22Rv1 (cell line): ENCODE data around the gene TEDC1.
A peak's percentile ranks its signal among the peaks of the same experiment; 100 is the strongest.
"Not testable (repeated sequence)": the region's sequence is repeated elsewhere in the genome, so short reads cannot be mapped to it uniquely, and the experiment has no call there.

ENCODE experiments used
- H3K27ac ChIP-seq: fragments of 450-650 bp; 2 replicates; pipeline ENCODE4 v1.5.1; 2017
- ZFX ChIP-seq: fragments of 450-650 bp; IDR thresholded peaks from 2 replicates; pipeline ENCODE4 v1.6.1; 2017; ENCODE audit warnings: antibody characterized with exemption, borderline replicate concordance
- TF ChIP-seq, protein P1 (sequence below): fragments of 450-650 bp; IDR thresholded peaks from 2 replicates; pipeline ENCODE4 v1.5.1; 2017; ENCODE audit warnings: mild to moderate bottlenecking

The TEDC1 gene

DNA sequence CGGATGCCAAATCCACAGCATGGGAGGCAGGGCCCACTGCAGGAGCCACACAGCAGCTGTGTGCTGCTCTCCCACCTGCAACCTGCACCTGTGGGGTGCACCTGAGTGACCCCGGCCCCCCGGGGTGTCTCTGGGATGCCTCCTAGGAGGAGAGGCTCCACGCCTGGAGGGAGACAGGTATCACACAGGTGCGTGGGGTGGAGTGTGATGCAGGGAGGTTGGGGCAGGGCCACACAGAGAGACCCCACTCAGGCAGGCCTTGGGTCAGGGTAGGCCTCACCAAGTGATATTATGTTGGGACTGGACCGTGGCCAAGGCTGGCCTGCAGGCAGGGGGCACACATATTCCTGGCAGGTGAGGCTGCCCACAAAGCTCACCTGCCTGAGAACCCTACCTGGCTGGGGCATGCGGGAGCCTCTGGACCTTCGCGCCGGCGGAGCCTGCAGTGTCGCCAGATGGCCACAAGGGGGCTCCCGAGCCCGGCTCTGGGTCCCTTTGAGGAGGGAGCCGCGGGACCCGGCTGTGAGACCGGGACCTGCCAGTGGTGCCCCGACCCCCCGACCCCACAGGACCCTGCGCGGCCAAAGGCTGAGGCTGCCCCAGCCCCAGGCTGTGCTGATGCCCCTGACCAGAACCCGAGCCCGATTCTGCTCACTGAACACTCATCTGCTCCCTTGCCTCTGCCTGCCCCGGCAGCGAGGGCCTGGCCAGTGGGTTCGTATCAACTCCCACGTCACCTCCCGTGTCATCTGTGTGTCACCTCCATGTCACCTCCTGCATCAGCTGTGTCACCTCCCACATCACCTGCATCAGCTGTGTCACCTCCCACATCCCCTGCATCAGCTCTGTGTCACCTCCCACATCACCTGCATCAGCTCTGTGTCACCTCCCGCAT lies 46.8 kb downstream of the TEDC1 start:
- no peak overlapping the region for H3K27ac ChIP-seq
- TF ChIP-seq, protein P1, sequence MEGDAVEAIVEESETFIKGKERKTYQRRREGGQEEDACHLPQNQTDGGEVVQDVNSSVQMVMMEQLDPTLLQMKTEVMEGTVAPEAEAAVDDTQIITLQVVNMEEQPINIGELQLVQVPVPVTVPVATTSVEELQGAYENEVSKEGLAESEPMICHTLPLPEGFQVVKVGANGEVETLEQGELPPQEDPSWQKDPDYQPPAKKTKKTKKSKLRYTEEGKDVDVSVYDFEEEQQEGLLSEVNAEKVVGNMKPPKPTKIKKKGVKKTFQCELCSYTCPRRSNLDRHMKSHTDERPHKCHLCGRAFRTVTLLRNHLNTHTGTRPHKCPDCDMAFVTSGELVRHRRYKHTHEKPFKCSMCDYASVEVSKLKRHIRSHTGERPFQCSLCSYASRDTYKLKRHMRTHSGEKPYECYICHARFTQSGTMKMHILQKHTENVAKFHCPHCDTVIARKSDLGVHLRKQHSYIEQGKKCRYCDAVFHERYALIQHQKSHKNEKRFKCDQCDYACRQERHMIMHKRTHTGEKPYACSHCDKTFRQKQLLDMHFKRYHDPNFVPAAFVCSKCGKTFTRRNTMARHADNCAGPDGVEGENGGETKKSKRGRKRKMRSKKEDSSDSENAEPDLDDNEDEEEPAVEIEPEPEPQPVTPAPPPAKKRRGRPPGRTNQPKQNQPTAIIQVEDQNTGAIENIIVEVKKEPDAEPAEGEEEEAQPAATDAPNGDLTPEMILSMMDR, result peak; percentile 97
- no peak for TF ChIP-seq ZFX

DNA sequence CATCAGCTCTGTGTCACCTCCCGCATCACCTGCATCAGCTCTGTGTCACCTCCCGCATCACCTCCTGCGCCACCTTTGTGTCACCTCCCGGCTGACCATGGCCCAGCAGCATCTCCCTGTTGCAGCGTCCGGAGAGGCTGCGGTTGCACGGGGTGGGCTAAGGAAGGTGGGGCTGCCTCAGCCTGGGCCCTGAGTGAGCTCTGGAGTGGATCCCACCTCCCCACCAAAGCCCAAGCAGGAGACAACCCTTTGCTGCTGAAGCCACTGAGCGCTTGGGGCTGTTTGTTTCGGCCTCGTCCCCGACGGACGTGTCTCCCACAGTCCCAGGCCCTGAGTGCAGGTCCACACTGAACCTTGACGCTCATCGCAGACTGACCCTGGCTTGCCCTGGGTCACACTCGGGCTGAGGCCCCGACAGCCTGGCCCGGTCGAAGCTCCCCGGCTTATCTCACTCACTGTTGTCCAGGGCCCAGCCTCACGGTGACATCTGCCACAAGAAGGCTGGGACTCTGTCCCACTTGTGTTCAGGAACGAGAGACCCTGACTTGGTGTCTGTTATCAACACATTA lies 47.5 kb downstream of the TEDC1 start:
- H3K27ac ChIP-seq, result no peak overlapping the region
- TF ChIP-seq ZFX, result no peak
- TF ChIP-seq, protein P1, result no peak

DNA sequence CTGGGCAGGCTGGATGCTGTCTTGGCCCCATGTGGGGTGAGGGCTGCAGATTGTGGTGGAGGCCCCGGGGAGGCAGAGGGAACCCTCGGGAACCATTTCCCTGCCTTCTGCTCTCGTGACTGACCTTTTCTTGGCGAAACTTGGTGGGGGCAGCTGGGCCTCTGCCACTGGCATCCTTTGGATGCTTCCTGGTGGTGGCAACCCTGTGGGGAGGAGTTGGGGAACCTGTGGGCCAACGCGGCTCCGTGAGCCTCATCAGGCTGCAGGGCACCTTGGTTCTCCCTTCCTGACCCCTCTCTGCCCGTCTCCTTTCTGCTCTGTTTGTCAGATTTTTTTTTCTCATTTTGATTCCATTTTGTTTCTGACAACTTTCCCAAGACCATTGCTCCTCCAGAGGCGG lies 49.8 kb downstream of the TEDC1 start:
- TF ChIP-seq, protein P1, result no peak
- TF ChIP-seq ZFX, result no peak

DNA sequence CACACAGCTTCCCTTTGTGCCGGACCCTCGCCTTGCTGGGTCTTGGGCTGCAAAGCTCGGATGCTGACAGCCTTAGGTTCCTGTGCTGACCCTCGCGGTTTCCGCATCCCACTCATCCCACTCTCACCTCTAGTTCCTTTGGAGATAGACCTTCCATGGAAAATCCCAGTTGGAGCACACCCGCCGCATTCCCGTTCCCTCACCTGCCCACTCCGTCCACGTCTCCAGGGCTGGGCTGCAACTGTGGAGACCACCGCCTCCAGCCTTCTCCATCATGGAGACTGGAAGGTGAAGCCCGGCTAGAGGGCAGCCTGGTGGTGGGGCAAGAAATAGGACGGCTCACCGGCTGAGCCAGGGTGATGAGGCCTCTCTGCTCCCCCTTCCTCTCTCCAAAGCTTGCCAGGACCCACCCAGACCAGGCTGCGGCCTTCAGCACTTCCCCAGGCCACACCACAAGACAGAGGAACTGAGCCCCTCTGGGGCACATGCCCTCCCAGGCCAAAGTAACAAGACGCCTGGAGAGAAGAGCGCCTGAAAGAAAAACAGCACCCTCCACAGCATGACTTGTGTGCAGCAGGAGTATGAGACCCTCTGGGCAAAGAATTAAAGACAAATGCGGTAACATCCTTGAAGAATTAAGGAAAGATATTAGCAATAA lies 50.3 kb downstream of the TEDC1 start:
- TF ChIP-seq, protein P1, result no peak
- TF ChIP-seq ZFX, result no peak
- no peak overlapping the region for H3K27ac ChIP-seq

More for the DNA sequence above, 49.8 kb downstream of the TEDC1 start:
- H3K27ac ChIP-seq, result no peak overlapping the region

DNA sequence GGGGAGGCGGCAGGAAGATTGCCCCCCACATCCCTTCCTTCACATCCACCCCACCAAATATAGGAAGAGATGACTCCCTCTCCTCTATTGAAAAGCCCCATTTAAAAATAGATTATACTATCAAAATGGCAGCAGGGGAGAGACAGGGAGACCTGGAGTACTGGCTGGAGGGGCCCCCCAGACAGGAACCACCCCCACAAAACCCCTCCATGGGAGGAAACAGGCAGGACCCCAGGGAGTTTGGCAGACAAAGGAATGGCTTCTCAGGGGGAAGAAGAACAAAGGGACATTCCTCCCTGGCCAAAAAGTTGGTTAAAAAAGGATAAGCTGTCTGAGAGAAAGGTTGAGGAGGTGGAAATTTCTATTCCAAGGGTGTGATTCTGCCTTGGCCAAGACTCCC lies 54.6 kb downstream of the TEDC1 start:
- not testable (repeated sequence) for H3K27ac ChIP-seq

DNA sequence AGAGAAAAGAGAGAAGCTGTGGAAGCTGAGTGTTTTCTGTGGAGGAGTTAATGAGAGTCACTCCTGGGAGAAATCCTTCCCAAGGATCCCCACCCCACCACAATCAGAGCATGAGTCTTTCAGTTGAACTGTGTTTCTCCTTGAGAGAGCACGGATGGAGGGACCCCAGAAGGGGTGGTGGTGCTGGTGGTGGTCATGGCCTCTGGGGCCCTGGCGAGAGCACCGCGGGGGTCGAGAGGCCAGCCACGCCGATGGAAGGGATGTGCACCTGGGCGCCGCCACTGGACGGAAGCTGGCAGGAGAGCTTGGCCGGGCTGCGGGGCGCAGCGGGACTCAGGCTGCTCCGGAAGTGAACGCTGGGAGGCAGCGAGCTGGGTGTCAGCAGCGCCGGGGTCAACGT lies 55.4 kb downstream of the TEDC1 start:
- H3K27ac ChIP-seq, result not testable (repeated sequence)

DNA sequence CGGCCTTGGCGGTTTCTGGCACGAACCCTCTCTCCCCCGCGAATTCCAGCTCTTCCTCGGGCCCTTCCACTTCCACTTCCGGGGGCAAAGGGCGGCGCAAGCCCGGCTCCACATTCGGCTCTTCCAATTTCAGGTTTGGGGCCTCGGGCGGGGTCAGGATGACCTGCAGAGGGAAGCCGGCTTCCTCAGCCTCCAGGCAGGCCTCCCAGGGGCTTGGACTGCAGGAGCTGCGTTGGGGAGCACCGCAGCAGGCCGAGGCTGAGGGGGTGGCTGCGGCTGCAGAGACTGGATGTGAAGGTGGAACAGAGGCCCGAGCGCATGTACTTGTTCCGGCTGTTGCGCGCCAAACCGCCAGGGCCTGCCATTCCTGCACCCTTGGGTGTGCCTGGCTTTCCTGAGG lies 56.0 kb downstream of the TEDC1 start:
- not testable (repeated sequence) for H3K27ac ChIP-seq

DNA sequence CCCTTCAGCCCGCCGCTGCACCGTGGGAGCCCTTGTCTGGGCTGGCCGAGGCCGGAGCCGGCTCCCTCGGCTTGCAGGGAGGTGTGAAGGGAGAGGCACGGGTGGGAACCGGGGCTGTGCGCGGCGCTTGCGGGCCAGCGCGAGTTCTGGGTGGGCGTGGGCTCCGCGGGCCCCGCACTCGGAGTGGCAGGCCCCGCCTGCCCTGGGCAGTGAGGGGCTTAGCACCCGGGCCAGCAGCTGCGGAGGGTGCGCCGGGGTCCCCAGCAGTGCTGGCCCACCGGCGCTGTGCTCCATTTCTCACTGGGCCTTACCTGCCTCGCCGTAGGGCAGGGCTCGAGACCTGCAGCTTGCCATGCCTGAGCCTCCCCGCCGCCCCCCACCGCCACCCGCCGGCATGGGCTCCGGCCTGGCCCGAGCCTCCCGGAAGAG lies 56.7 kb downstream of the TEDC1 start:
- no peak overlapping the region for H3K27ac ChIP-seq
- no peak for TF ChIP-seq ZFX
- TF ChIP-seq, protein P1, result no peak
